Measurements from ENCODE around the gene VANGL1.

- TF ChIP-seq CTCF (IDR thresholded peaks at IDR 0.05) (no peak), EZH2 (IDR thresholded peaks at IDR 0.05) (no peak)
Observed at GRCh38 chr1:115713906-115714305, 72.1 kb downstream of the VANGL1 start.

All from neural progenitor cell (in vitro differentiated cells).